HEK293T (cell line): ENCODE data around the gene EIF1AD.

ENCODE experiments used
- ARNT ChIP-seq: fragments of 450-650 bp; IDR thresholded peaks from 2 replicates; pipeline ENCODE4 v1.6.1; 2017; ENCODE audit warnings: mild to moderate bottlenecking
- BHLHE40 ChIP-seq: fragments of 450-650 bp; IDR thresholded peaks from 2 replicates; pipeline ENCODE4 v1.6.1; 2016; ENCODE audit warnings: mild to moderate bottlenecking, moderate library complexity, borderline replicate concordance
- CTBP1 ChIP-seq: fragments of 450-650 bp; IDR thresholded peaks from 2 replicates; pipeline ENCODE4 v1.6.1; 2016; ENCODE audit warnings: borderline replicate concordance
- ELF4 ChIP-seq: fragments of 450-650 bp; IDR thresholded peaks from 2 replicates; pipeline ENCODE4 v1.6.1; 2017; ENCODE audit warnings: antibody characterized with exemption
- FOXA1 ChIP-seq: fragments of 450-650 bp; IDR thresholded peaks from 2 replicates; pipeline ENCODE4 v1.6.1; 2016; ENCODE audit warnings: mild to moderate bottlenecking
- FOXK2 ChIP-seq: fragments of 450-650 bp; IDR thresholded peaks from 2 replicates; pipeline ENCODE4 v1.6.1; 2016; ENCODE audit warnings: mild to moderate bottlenecking
- FOXM1 ChIP-seq: fragments of 450-650 bp; IDR thresholded peaks from 2 replicates; pipeline ENCODE4 v1.6.1; 2017; ENCODE audit warnings: mild to moderate bottlenecking, borderline replicate concordance
- LEF1 ChIP-seq: fragments of 450-650 bp; IDR thresholded peaks from 2 replicates; pipeline ENCODE4 v1.6.1; 2017; ENCODE audit warnings: mild to moderate bottlenecking, borderline replicate concordance
- NFRKB ChIP-seq: fragments of 450-650 bp; IDR thresholded peaks from 2 replicates; pipeline ENCODE4 v1.6.1; 2016; ENCODE audit warnings: mild to moderate bottlenecking, moderate library complexity
- SP1 ChIP-seq: fragments of 450-650 bp; IDR thresholded peaks from 2 replicates; pipeline ENCODE4 v1.6.1; 2017
- SUZ12 ChIP-seq: fragments of 450-650 bp; IDR thresholded peaks from 2 replicates; pipeline ENCODE4 v1.6.1; 2016; ENCODE audit warnings: mild to moderate bottlenecking
- TF ChIP-seq, protein P1 (sequence below): fragments of 450-650 bp; IDR thresholded peaks from 2 replicates; pipeline ENCODE4 v1.6.1; 2016

DNA sequence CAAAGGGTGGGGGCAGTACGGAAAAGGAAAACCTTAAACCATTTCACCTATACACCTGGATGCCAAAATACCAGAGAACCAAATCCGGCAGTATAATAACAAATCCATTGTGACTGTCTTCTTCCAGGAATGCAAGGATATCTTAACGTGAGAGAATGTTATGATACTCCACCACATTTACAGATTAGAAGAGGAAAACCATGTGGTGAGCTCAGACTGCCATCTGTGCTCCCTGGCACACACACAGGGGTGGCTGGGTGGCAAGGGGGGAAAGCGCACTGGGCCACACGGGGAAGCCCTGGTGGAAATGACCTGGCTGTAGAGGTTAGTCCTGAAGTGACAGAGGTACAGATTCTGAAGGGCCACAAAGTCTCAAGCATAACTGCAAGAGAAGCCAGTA lies 9.9 kb downstream of the EIF1AD start:
- no peak for TF ChIP-seq BHLHE40
- TF ChIP-seq FOXM1 = no peak
- no peak for TF ChIP-seq FOXK2
- TF ChIP-seq SP1 = no peak
- TF ChIP-seq, protein P1, sequence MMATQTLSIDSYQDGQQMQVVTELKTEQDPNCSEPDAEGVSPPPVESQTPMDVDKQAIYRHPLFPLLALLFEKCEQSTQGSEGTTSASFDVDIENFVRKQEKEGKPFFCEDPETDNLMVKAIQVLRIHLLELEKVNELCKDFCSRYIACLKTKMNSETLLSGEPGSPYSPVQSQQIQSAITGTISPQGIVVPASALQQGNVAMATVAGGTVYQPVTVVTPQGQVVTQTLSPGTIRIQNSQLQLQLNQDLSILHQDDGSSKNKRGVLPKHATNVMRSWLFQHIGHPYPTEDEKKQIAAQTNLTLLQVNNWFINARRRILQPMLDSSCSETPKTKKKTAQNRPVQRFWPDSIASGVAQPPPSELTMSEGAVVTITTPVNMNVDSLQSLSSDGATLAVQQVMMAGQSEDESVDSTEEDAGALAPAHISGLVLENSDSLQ = no peak
- no peak for TF ChIP-seq ELF4
- TF ChIP-seq FOXA1 = no peak
- no peak for TF ChIP-seq CTBP1
- no peak for TF ChIP-seq SUZ12
- no peak for TF ChIP-seq LEF1
- TF ChIP-seq NFRKB = no peak
- TF ChIP-seq ARNT = no peak
